NCI-H146 treated with DMSO at 0.1 percent for 48 hours (cell line): ENCODE measurements around the gene ARF1.

Source experiments
- DNase-seq: peaks from one replicate; lab custom pipeline; 2025; ENCODE audit not compliant: unreplicated experiment; lab: John Stamatoyannopoulos, UW

ARF1 gene

DNA sequence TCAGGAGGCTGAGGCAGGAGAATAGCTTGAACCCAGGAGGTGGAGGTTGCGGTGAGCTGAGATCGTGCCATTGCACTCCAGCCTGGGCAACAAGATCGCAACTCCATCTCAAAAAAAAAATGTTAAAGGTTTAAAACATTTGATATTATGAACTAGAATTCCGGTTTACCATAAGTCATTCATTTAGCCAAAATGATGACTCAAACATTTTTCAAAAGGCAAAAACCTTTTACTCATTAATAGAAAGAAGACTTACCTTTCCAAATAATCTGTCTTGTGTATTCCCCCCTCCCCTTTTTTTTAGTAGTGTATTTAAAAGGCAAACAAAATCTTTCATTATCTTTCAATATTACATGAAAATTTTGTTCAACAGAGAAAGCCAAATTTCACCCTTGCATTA is 34.8 kb downstream of the ARF1 start:
- DNase-seq = no peak

DNA sequence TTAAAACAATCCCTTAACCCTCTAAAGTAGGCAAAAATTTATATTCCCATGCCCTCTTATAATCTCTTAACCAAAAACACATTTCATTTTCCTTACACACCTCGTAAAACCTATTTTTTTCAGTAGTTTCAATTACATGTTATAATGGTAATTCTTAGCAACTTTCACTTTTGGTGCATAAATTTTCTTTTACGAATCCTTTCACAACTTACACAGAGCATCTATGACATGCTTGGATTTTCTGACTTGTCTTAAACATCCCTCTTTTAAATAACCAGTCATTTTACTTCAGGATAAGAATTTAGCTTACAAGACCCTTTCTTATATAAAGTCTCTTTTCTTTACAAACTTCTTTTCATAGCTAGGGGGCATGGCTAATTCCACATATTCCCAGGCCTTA is 35.5 kb downstream of the ARF1 start:
- no peak for DNase-seq

DNA sequence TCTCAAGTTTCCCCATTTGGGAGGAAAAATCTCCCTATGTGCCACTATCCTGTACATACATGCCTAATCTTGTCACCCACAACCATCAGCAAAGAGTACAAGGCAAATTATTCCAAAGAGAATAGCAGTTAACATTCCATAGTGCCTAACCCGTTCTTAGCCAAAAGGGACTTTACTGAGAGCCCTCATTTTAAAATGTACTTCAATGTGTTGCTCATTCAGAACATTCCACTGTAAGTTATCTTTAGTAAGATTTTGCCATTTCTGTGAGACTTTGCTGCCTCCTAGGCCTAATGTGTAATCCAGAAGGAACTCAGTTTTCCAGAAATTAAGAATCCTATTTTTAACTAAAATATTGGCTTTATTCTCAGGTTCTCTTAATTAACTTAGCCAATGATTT is 37.8 kb downstream of the ARF1 start:
- DNase-seq = no peak

DNA sequence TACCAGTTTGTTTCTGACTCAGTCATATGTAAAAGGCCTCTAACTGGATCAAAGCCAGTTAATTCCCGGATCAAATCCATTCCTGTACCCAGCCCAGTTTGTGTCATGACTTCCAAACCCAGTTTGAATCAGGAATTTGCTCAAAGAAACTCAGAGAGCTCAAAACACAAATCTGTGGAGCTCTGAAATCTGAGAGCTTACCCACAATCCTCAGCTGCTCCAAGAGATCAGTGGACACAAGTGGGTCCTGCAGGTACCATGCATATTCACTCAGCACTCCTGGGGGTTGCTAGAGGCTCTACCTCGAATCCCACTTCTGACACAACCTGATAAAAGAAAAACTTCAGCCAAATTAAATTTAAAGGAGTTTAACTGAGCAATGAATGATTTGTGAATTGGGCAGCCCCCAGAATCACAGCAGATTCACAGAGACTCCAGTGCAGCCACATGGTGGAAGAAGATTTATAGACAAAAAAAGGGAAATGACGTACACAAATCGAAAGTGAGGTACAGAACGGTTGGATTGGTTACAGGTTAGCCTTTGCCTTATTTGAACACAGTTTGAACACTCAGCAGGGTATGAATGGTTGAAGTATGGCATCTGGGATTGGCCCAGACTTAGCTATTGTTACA is 38.5 kb downstream of the ARF1 start:
- no peak for DNase-seq

DNA sequence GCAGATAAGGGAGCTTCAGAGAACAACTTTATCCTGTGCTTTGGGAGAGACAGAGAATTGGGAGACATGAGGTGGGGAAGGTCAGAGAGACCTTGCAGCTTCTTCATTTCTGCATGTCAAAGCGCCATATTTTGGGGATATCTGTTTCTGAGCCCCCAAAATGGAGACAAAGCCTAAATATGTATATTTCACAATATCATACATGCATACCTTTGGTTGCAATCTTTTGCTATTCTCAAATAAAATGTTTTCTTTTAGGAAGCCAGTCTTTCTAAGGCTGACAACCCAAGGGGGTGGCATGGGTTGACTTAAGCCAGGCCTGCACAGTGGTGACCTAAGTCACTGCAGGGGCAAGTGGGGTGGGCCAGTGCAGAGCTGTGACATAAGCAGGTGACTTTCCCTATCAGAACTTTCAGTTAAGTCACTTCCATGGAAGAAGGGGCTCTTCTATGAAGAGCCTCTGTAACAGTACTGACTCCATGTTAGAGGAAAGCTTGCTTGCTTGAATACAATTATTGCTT is 40.5 kb downstream of the ARF1 start:
- no peak for DNase-seq

DNA sequence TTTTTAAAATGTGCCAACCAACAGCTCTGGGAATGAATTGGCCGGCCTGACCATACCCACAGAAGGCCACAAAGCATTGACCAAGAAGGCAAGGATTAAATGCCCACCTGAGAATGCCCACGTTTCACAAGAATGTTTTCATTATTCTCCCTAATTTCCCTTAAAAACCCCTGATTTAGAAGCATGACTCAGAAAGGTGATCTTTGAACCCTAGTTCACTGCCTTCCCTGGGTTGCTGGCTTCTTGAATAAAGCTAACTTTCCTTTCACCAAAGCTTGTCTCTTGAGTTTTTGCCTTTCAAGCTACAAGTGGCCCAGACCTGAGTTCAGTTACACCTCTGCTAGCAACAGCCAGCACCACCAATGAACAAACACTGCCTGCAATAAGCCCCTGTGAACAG is 41.0 kb downstream of the ARF1 start:
- no peak for DNase-seq

DNA sequence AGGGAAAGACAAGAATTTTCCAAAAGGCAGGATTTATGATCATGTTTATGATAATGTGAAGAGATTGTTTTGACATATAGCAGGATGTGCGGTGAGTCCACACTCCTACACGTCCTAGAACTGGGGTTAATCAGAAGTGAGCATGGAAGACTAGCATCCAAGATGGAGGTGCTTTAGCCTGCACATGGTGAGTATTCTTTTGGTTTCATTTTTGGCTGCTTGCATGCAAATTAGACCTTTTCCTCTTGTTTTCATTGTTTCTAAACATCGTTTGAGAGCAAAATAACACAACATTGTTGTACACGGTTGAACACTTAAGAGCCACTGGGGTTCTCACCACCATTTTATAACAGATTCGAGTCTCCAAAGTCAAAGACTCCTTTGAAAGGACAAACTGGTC is 42.7 kb downstream of the ARF1 start:
- DNase-seq = no peak

DNA sequence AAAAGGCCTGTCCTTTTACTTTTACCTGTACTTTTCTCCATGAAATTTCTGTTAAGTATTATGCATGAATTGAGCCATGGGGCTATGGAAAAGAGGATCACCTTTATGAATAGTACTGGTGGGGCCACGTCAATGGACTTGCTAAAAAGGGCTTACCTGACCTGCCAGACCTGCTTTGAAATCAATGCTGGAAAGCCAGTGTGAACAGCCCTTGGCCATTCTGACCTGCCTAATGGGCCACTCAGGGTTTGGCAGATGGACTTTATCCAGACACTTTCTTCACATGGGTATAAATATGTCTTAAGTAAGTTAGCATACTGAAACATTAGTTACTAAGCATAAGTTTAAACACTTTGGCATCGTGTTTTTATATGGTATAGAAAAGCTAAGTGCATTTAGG is 49.3 kb downstream of the ARF1 start:
- DNase-seq = no peak

DNA sequence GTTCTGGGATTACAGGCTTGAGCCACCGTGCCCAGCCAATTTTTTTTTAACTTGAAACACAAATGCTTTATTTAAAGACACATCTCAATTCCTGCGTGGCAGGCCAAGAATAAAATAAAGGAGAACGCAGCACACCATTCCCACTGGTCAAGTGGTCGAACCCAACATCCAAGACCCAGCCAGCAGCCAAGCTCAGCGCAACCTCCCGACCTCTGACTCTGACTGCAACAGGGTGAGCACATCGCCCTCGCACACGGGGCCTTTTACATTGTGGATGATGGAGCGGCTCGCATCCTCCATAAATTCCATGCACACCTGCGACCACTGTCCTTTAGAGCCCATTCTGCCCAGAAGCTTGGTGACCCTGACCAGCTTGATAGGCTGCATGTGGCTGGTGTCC is 52.1 kb downstream of the ARF1 start:
- no peak for DNase-seq

DNA sequence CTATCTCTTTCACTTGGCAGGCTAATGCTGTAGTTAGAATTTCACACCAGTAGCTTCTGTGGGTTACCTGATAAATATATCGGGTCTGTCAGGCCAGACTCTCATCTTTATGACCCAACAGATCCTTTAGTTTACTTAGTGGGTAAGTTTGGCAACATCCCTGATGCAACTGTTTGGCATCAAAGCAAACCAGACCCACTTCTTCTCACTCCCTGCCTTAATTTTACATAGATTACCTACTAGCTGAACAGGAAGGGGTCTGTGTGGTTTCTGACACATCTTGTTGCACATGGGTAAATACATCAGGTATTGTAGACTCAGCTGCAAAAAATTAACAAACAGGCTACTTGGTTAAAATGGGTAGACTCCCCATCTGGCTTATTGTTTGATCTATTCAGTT is 54.4 kb downstream of the ARF1 start:
- no peak for DNase-seq

DNA sequence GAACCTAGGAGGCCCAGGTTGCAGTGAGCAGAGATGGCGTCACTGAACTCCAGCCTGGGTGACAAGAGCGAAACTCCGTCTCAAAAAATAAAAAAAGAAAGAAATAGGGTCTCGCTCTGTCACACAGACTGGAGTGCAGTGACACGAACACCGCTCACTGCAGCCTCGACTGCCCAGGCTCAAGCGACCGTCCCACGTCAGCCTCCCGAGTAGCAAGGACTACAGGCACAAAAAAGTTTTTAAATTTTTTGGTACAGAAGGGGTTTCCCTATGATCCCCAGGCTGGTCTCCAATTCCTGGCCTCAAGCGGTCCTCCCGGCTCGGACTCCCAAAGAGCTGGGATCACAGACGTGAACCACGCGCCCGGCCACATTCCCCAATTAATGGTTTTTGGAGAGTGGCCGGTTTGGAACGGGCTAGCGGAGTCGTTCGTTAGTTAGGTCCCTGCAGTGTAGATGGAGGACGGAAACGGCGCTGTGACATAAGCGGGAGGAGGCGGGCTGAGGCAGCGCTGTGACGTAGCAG is 57.0 kb downstream of the ARF1 start:
- DNase-seq = no peak

DNA sequence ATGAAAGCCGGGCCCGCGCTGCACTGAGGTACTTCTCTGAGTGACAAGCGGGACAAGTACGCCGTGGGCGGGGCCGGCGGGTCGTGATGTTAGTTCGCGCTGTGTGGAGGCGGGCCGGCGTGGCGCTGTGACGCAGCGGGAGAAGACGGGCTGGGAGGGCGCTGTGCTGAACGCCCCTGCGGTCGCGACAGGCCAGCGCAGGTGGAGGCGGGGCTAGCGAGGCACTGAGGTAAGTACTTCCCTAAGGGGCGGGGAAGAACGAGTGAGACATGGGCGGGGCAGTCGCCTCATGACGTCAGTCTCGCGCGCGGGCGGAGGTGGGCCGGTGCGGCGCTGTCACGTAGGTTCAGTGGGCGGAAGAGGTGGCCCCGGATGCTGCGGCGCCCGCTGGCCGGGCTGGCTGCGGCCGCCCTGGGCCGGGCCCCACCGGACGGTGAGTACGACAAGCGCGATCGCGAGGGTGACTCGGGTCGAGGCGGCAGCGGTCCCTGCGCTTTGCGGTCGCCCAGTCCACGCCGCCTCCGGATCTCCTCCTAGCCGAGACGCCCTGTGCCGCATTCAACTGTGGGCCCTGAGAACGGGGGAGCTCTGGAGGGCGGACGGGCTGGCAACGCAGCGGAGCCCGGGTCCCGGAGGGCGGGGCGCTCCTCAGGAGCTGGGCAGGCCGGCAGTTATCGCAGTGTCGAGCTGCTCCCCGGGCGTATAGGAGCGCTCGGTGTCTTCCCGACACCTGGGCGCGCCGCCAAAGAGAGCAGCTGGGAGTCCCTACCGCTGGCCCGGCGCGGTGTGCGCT is 57.6 kb downstream of the ARF1 start, which contains the start of gene GUK1:
TSS of gene GUK1 (plus strand) at position 349 of the 793 bp plus-strand sequence. CDS start at position 373, 24 bp downstream.
- peak; percentile 93 for DNase-seq

DNA sequence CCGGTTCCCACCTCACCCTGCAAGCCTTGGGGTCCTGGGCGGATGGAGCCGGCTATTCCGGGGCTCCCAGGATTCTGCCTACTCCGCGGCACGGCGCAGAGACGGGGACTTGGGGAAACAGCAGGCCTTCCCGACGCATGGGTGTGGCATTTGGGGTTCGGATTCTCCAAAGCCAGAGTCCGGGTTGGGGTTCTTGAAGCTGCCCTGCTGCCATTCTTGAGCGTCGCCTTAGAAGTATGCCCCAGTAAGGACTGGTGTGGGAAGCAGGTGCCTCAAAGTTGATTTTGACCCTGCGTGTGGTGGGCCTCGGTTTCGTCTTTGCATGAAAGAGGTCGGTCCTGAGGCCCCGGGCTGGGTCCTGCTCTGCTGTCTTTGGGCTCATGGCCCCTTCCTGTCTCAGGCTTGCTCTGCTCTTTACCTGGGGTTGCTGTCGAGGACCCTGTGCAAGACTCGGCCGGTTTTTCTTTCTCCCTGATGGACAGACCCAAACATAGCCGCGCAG is 58.3 kb downstream of the ARF1 start:
- no peak for DNase-seq

DNA sequence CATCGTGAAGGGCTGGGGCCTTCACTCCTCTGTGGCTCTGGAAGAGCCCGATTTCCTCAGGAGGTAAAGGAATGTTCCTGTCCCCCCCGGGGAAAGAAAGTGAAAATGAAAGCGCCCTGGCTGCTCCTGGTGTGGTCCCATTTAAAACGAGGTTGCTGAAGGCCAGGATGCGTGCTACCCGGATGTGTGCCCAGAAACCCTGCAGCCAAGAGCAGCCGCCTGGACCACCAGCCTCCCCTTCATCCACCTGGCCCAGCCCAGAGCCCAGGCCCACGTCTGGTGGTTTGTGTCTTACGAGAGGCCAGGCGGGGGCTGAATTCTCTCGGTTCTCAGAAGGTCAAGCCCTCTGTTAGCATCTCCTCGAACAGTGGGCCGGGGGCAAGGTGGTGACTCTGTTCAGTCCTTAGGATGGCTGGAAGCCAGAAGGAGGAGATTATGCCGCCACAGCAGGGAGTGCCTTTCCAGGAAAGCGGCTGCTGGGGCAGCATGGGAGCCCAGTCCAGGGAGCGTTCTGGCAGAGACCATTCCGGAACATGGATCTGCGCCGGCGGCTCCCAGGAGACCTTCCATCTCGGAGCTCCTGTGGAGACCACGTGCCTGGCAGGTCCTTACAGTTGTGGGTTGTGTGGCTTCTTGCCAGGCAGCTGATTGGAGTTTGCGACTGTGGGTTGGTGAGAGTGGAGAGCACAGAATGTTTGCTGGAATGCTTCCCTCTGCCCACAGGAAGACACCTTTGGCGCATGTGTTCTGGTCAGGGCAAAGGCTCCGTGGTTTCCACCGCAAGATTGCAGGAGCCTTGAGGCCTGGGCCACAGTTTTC is 58.9 kb downstream of the ARF1 start:
- DNase-seq = no peak

DNA sequence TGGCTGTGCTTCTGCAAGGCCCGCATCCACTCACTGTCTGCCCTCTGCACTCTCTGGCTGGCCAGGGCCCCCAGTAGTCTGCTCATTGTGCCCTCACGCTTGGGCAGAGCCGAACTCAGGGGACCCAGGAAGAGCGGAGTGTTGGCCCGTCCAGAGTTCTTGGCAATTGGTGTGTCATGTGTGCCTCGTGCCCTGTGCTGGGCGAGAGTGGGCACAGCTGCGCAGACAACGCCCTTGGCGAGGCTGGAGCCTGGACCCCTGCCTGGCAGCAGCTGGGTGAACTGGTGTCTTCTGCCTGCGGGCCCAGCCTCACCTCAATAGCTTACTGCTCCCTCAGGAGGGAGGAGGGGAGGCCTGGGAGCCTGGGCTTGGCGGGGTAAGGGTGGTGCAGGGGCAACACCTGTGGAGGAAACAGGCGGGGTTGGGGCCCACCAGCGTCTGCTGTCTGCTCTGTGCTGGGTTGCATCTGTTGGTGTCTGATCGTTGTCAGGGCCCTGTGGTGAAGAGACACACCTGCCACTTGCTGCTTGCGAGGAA is 59.7 kb downstream of the ARF1 start:
- no peak for DNase-seq

DNA sequence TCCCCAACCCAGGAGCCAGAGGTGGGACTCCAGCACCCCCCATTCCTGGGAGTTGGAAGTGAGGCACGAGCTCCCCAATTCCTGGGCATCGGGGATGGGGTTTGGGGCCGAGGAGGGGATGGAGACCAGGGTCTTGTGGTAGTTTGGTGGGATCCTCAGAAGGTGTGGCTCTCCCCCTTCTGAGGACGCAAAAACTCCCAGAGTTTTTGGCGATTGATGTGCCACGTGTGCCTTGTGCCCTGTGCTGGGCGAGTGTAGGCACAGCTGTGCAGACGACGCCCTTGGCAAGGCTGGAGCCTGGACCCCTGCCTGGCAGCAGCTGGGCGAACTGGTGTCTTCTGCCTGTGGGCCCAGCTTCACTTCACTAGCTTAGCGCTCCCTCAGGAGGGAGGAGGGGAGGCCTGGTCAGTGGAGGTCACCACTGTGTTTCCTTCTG is 60.2 kb downstream of the ARF1 start:
- DNase-seq = no peak

DNA sequence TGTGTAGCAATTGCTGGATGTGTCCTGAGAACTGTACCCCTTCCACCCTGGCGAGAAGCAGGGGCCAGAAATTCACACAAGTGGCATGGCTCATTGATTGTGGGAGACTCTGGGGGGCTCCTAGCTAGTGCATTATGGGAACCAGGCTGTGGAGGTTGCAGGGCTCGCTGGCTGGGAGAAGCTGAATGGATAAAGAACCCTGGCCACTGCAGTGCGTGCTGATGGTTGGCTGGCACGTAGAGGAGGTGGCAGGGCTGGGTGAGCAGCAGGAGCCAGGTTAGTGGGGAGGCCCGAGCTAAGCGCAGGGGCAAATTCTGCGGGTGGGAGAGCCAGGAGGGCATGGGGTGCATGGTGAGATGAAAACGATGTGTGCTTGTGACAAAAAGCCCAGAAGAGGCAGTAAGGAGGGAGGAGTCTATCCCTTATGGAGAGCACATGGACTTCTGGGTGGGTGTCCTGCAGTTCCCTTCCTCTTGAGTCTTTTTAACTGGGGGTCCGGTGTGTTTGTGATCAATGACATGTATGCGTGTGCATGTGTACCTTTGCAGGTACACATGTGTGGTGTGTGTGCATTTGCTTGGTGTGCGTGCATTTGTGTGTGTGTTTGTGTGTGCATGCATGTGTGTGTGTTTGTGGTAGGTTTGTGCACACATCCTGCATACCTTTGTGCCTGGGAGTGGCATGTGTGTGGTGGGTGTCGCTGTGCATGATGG is 61.1 kb downstream of the ARF1 start:
- no peak for DNase-seq

DNA sequence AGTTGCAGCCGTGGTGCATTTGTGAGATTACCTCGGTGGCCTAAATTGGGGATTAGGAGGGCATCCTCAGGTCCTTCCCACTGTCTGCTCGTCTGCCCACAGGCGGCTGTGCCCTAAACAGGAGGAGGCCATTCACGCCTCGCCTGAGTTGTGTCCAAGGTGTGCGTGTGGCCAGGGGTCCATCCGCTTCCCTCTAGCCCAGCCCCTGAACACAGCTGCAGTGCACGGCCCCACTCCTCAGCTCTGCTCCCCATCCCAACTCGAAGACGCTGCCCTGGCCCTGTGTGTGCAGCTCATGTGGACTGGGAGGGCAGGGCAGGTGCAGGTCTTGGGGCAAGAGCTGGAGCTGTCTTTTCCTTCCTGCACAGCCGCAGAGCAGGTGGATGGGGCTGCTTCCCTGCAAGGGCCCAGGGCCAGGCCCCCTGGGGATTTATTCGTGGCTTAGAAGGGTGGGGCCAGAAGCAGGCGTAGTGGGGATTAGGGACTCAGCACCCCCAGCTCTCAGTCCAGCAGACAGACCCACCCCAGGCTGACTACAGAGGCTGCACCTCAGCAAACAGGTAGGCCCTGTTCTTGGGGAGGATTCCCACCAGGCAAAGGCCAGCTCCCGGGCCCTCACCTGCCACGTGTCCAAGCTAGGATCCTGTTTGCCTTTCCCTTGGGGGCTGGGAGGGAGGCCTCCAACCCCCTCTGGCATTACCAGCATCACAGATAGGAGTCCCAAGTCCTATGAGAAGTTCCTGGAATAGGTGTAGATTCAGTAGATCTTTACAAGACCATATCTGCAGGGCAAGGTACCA is 61.9 kb downstream of the ARF1 start:
- DNase-seq = no peak

DNA sequence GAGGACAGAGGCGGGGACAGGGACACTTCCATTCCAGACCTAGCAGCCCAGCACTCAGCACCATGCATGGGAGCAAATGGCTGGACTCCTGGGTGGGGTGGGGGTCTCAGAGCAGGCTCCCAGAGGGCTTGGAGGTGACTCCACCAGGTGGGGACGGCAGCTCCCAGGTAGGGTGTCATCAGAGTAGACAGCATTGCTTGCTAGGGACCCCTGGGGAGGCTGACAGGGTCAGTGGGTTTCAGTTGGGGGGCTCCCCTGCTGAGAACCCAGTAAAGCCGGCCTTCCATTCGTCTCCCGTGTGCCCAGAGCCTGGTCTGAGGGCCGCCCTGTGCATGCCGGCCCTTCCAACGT is 62.5 kb downstream of the ARF1 start:
- DNase-seq = no peak
